ENCODE measurements around the gene ERCC2. TPM values are rescaled to one million over a fixed set of nuclear protein-coding genes. Genes with fewer than 3 reads are reported as not detected.

The ERCC2 gene
- total RNA-seq, 1 experiment from 2014 or later: 102 TPM

DNA sequence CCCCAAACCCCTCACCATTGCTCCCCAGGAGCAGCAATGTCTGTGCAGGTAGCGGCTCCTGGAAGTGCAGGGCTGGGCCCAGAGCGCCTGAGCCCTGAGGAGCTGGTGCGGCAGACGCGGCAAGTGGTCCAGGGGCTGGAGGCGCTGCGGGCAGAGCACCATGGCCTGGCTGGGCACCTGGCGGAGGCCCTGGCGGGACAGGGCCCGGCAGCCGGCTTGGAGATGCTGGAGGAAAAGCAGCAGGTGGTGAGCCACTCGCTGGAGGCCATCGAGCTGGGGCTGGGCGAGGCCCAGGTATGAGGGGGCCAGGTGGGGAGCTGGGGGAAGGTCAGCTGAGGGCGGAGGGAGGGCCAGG lies 24.9 kb downstream of the ERCC2 start (continued):
- TF ChIP-seq PRDM15 (CRISPR knock-in tag; IDR thresholded peaks at IDR 0.05): no peak

DNA sequence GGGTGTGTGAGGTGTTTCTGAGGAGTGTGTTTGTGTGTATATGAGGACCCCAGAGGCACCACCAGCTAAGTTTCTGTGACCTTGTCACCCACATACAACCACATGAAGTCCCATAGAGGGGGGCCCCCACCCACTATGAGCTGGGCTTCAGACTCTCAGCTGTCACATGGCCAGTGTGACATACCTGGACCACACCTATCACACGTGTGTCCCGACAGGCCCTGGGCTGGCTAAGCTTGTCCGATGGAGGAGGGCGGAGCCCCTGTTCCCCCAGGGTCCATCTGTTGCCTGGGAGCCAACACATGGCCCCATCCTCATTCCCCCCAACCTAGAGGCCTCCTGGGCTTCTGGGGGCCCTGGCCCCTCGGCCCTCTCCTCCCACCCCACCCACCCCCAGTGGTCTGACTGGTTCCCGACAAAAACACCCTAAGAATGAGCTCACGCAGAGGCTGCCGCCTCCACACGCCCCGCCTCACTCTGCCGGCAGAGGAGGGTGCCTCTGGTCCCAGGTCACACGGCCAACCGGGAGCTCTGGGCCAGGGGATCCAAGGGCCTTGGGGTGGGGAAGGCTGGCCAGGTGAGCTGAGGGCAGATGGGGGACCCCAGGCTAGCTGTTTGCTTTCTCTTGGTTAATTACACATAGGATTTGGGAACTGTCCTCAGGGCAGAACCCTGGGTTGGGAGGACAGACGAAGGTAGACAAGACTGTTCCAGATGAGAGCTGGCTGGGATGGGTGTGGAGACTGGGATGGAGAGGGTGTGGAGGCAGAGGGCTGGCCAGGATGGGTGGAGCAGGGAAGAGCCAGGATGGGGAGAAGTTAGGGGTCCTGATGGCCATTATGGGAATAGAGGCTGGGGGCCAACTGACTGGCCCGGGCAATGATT lies 25.5 kb downstream of the ERCC2 start:
- Mint-ChIP-seq H3K4me1 (peaks cover 5% of the 10 kb centered on the region; the same call in 1 of the 2 replicates), H3K9me3 (no peaks in the 10 kb centered on the region), H3K4me3 (no peak overlapping the region), H3K27me3 (ENCODE audit: low read depth) (peaks cover 5% of the 10 kb centered on the region), H3K27ac (no peak overlapping the region), H3K36me3 (peaks cover 2% of the 10 kb centered on the region; the same call in 1 of the 2 replicates)
- TF ChIP-seq GTF2I (CRISPR knock-in tag; conservative IDR thresholded peaks at IDR 0.05) (no peak), CREM (CRISPR knock-in tag; IDR thresholded peaks at IDR 0.05) (no peak), ZNF512 (CRISPR knock-in tag; IDR thresholded peaks at IDR 0.05; ENCODE audit: borderline replicate concordance) (no peak), NR3C1 (CRISPR knock-in tag; conservative IDR thresholded peaks at IDR 0.05; ENCODE audit: low read depth) (no peak), AFF4 (CRISPR knock-in tag; IDR thresholded peaks at IDR 0.05; ENCODE audit: borderline replicate concordance) (no peak)
- TF ChIP-seq, protein P1, sequence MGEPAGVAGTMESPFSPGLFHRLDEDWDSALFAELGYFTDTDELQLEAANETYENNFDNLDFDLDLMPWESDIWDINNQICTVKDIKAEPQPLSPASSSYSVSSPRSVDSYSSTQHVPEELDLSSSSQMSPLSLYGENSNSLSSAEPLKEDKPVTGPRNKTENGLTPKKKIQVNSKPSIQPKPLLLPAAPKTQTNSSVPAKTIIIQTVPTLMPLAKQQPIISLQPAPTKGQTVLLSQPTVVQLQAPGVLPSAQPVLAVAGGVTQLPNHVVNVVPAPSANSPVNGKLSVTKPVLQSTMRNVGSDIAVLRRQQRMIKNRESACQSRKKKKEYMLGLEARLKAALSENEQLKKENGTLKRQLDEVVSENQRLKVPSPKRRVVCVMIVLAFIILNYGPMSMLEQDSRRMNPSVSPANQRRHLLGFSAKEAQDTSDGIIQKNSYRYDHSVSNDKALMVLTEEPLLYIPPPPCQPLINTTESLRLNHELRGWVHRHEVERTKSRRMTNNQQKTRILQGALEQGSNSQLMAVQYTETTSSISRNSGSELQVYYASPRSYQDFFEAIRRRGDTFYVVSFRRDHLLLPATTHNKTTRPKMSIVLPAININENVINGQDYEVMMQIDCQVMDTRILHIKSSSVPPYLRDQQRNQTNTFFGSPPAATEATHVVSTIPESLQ (CRISPR knock-in tag; IDR thresholded peaks at IDR 0.05): no peak
- TF ChIP-seq, protein P2, sequence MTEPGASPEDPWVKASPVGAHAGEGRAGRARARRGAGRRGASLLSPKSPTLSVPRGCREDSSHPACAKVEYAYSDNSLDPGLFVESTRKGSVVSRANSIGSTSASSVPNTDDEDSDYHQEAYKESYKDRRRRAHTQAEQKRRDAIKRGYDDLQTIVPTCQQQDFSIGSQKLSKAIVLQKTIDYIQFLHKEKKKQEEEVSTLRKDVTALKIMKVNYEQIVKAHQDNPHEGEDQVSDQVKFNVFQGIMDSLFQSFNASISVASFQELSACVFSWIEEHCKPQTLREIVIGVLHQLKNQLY (CRISPR knock-in tag; IDR thresholded peaks at IDR 0.05): no peak
- ChIA-PET CTCF (interaction anchor here (0.7 to 1.1 kb wide), 4 partner anchors 57 to 193 kb away, joined by 3 to 6 read pairs (median 4); no protein-coding TSS in a partner anchor), POLR2A (interaction anchor here (0.7 kb wide), 1 partner anchor 37 kb away, joined by 3 read pairs; no protein-coding TSS in a partner anchor)
- DNase-seq (ENCODE audit: low spot score): no peak
- no peak for ATAC-seq

DNA sequence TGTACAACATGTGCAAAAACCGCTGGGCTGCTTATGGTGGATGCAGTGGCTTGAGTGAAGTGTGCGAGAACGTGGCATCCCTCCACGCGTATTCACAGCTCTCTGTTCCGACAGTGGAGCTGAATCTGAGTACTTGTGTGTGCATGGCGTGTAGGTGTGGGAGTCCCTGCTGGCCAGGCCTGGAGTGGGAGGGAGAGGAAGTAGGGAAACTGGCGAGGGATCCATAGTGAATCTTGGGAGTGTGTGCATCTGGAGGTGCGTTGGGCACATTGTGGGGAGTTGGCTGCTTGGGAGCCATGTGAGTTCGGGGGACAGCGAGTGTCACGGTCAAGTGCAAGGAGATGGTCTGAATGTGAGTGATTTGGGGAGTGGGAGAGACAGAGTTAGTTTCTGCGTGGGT lies 27.5 kb downstream of the ERCC2 start:
- ATAC-seq (no peak), DNase-seq (ENCODE audit: low spot score) (no peak)
- no peak for TF ChIP-seq GRHL2 (CRISPR knock-in tag; IDR thresholded peaks at IDR 0.05; ENCODE audit: insufficient replicate concordance, severe bottlenecking)
- TF ChIP-seq SMAD4 (CRISPR knock-in tag; IDR thresholded peaks at IDR 0.05): no peak
- TF ChIP-seq AFF4 (CRISPR knock-in tag; IDR thresholded peaks at IDR 0.05; ENCODE audit: borderline replicate concordance): no peak
- no peak for TF ChIP-seq CREB1 (CRISPR knock-in tag; IDR thresholded peaks at IDR 0.05)
- H3K4me3 Mint-ChIP-seq: no peak overlapping the region
- peaks cover 3% of the 10 kb centered on the region; the same call in 1 of the 2 replicates for H3K4me1 Mint-ChIP-seq
- peaks cover 10% of the 10 kb centered on the region for H3K27me3 Mint-ChIP-seq (ENCODE audit: low read depth)
- H3K27ac Mint-ChIP-seq: no peak overlapping the region
- H3K9me3 Mint-ChIP-seq: no peaks in the 10 kb centered on the region
- ChIA-PET POLR2A (no interaction called here), CTCF (interaction anchor here (0.7 kb wide), 1 partner anchor 96 kb away, joined by 3 read pairs; no protein-coding TSS in a partner anchor)
- H3K36me3 Mint-ChIP-seq: no peaks in the 10 kb centered on the region
